Natural killer cell (primary cell): ENCODE results near the gene NDUFV1. TPM values are rescaled to one million over a fixed set of nuclear protein-coding genes. Genes with fewer than 3 reads are reported as not detected.

Experiments
- ATAC-seq, 3 donors: fragments of 150-1000 bp in 2 of 3; fragments of 200-7000 bp in 1 of 3; cut with Tn5 transposase; 1 replicate in 1 of 3; 2 replicates in 2 of 3; pipeline ENCODE4 v1.10.0; 2021; ENCODE audit warnings: mild to moderate bottlenecking in 2 of 3, moderate library complexity in 2 of 3
- DNase-seq, 2 donors: peaks; one replicate each; pipeline versions ENCODE4 v3.0.0 to v3.0.0-alpha.2; 2013 to 2021; ENCODE audit warnings: mixed read lengths in 1 of 2
- H3K27ac ChIP-seq: one replicate; pipeline ENCODE4 v1.5.1; 2013; ENCODE audit warnings: mild to moderate bottlenecking, low read length
- H3K27me3 ChIP-seq: one replicate; pipeline ENCODE4 v1.6.1; 2013; ENCODE audit warnings: low read length; ENCODE audit not compliant: control insufficient read depth, insufficient read depth
- H3K36me3 ChIP-seq: one replicate; pipeline ENCODE4 v1.6.1; 2013; ENCODE audit warnings: low read length; ENCODE audit not compliant: control insufficient read depth, insufficient read depth
- H3K4me1 ChIP-seq: one replicate; pipeline ENCODE4 v1.6.1; 2013; ENCODE audit warnings: low read length; ENCODE audit not compliant: control insufficient read depth, insufficient read depth
- H3K4me3 ChIP-seq: one replicate; pipeline ENCODE4 v1.5.1; 2013; ENCODE audit warnings: low read length
- H3K9me3 ChIP-seq: one replicate; pipeline ENCODE4 v1.6.1; 2013; ENCODE audit warnings: low read length; ENCODE audit not compliant: control insufficient read depth, insufficient read depth
- H3K27ac Mint-ChIP-seq, 2 donors: one replicate each; pipeline ENCODE4 v1.8.0; 2022; ENCODE audit warnings: mild to moderate bottlenecking in 2 of 2, mixed read lengths in 2 of 2, moderate library complexity in 1 of 2
- H3K27me3 Mint-ChIP-seq, 2 donors: one replicate each; pipeline ENCODE4 v1.8.0; 2022; ENCODE audit warnings: low read depth in 2 of 2, mixed read lengths in 2 of 2
- H3K36me3 Mint-ChIP-seq: one replicate; pipeline ENCODE4 v1.8.0; 2022; ENCODE audit warnings: mixed read lengths
- H3K4me1 Mint-ChIP-seq, 2 donors: one replicate each; pipeline ENCODE4 v1.8.0; 2022; ENCODE audit warnings: mixed read lengths in 2 of 2
- H3K4me3 Mint-ChIP-seq: one replicate; pipeline ENCODE4 v1.8.0; 2022; ENCODE audit warnings: mild to moderate bottlenecking, moderate library complexity, mixed read lengths
- H3K9me3 Mint-ChIP-seq, 2 donors: one replicate each; pipeline ENCODE4 v1.8.0; 2022; ENCODE audit warnings: mixed read lengths in 2 of 2
- CTCF ChIP-seq: fragments of 200-600 bp; IDR thresholded peaks from one replicate; pipeline ENCODE4 v1.8.0; 2022; ENCODE audit warnings: antibody characterized with exemption
- WGBS: methylation state at CpG from one replicate; pipeline ENCODE4 v1.1.7; 2013; ENCODE audit warnings: missing lambda C conversion rate; ENCODE audit not compliant: insufficient coverage; 5-methylcytosine and 5-hydroxymethylcytosine counted together
- intact Hi-C: fragments of 100-400 bp; cut with micrococcal nuclease; formaldehyde crosslinking; loops from one replicate; pipeline ENCODE4 v1.14.2; 2022
- total RNA-seq, 4 donors: library from RNA; stranded (reverse); fragments of 120-200 nt in 1 of 4; gene quantifications; one replicate each; pipeline versions ENCODE4 v1.2.3 to v1.2.4, GENCODE V29; 2013 to 2022

NDUFV1 gene
- total RNA-seq, 3 donors from 2014 or later (not counting 1 experiment from before 2014, with no cell fraction given): 346 to 393 (median 360) TPM

- Mint-ChIP-seq H3K9me3 (no peaks in the 10 kb centered on the region), H3K36me3 (no peaks in the 10 kb centered on the region), H3K4me3 (peak overlapping the region; percentile 13), H3K27me3 (no peaks in the 10 kb centered on the region), H3K27ac (peak overlapping the region in 1 of 2 donors; percentile 38), H3K4me1 (peaks cover 5 to 12% of the 10 kb centered on the region in 2 donors)
- H3K4me3 ChIP-seq: no peak overlapping the region
- ATAC-seq: no peak
- no peak overlapping the region for H3K27ac ChIP-seq
- intact Hi-C loops: loop anchor here (10.0 kb wide), 1 partner anchor 81 kb away; no protein-coding TSS in a partner anchor
- H3K36me3 ChIP-seq: no peaks in the 10 kb centered on the region
- DNase-seq: peak in 1 of 2 donors; percentile 6
- no peaks in the 10 kb centered on the region for H3K9me3 ChIP-seq
- TF ChIP-seq CTCF: no peak
- WGBS: 88% methylated on average over 22 of the region's 22 CpGs
- peaks cover 18% of the 10 kb centered on the region for H3K4me1 ChIP-seq
- H3K27me3 ChIP-seq: no peaks in the 10 kb centered on the region
Observed at GRCh38 chr11:67633758-67634365, 27.1 kb downstream of the NDUFV1 start.

- Mint-ChIP-seq H3K36me3 (no peaks in the 10 kb centered on the region), H3K4me3 (no peak overlapping the region), H3K27ac (no peak overlapping the region), H3K4me1 (peaks cover 5 to 7% of the 10 kb centered on the region in 2 donors), H3K27me3 (no peaks in the 10 kb centered on the region), H3K9me3 (no peaks in the 10 kb centered on the region)
- ATAC-seq (no peak), DNase-seq (peak in 1 of 2 donors; percentile 2)
- H3K4me1 ChIP-seq: peaks cover 10% of the 10 kb centered on the region
- H3K4me3 ChIP-seq: no peak overlapping the region
- TF ChIP-seq CTCF: no peak
- intact Hi-C loops: loop anchor here (10.0 kb wide), 1 partner anchor 80 kb away; no protein-coding TSS in a partner anchor
- WGBS: 87% methylated on average over 20 of the region's 20 CpGs
- no peaks in the 10 kb centered on the region for H3K27me3 ChIP-seq
- no peaks in the 10 kb centered on the region for H3K36me3 ChIP-seq
- no peak overlapping the region for H3K27ac ChIP-seq
- no peaks in the 10 kb centered on the region for H3K9me3 ChIP-seq
Observed at GRCh38 chr11:67634366-67635230, 27.9 kb downstream of the NDUFV1 start.

- Histone ChIP-seq H3K4me3 (no peak overlapping the region), H3K9me3 (no peaks in the 10 kb centered on the region), H3K4me1 (peaks cover 14% of the 10 kb centered on the region), H3K36me3 (no peaks in the 10 kb centered on the region), H3K27me3 (no peaks in the 10 kb centered on the region), H3K27ac (no peak overlapping the region)
- Mint-ChIP-seq H3K36me3 (no peaks in the 10 kb centered on the region), H3K27me3 (no peaks in the 10 kb centered on the region), H3K9me3 (no peaks in the 10 kb centered on the region), H3K4me3 (no peak overlapping the region), H3K4me1 (peaks cover 5 to 7% of the 10 kb centered on the region in 2 donors), H3K27ac (no peak overlapping the region)
- intact Hi-C loops: loop anchor here (10.0 kb wide), 1 partner anchor 80 kb away; no protein-coding TSS in a partner anchor
- ATAC-seq (no peak), DNase-seq (peak in 1 of 2 donors; percentile 1)
- no peak for TF ChIP-seq CTCF
- WGBS: 89% methylated on average over 4 of the region's 4 CpGs
Observed at GRCh38 chr11:67635231-67635521, 28.4 kb downstream of the NDUFV1 start.
